Upper lobe of left lung (tissue), 4 donors: ENCODE data around the gene KCNT1.

Experiments used
- EP300 ChIP-seq, 4 donors: sonication (generic); formaldehyde crosslinking; IDR thresholded peaks; one replicate each; pipeline ENCODE4 v1.5.1; 2017; ENCODE audit warnings: antibody characterized with exemption in 4 of 4, control low read depth in 2 of 4
- POLR2A ChIP-seq, 4 donors: fragments of 450-650 bp; IDR thresholded peaks; one replicate each; pipeline ENCODE4 v1.5.1; 2016 to 2017; ENCODE audit warnings: antibody characterized with exemption in 4 of 4, mild to moderate bottlenecking in 2 of 4
- POLR2AphosphoS5 ChIP-seq, 2 donors: sonication (generic); formaldehyde crosslinking; IDR thresholded peaks; one replicate each; pipeline ENCODE4 v1.5.1; 2017; ENCODE audit warnings: antibody characterized with exemption in 2 of 2
- TF ChIP-seq, protein P1 (sequence below), 6 experiments: fragments of 450-650 bp in 4 of 6; fragments of 200-600 bp in 2 of 6; sonication (generic) in 2 of 6; IDR thresholded peaks; one replicate each; pipeline ENCODE4 v1.5.1; 2016 to 2019; ENCODE audit warnings: antibody characterized with exemption in 6 of 6

DNA sequence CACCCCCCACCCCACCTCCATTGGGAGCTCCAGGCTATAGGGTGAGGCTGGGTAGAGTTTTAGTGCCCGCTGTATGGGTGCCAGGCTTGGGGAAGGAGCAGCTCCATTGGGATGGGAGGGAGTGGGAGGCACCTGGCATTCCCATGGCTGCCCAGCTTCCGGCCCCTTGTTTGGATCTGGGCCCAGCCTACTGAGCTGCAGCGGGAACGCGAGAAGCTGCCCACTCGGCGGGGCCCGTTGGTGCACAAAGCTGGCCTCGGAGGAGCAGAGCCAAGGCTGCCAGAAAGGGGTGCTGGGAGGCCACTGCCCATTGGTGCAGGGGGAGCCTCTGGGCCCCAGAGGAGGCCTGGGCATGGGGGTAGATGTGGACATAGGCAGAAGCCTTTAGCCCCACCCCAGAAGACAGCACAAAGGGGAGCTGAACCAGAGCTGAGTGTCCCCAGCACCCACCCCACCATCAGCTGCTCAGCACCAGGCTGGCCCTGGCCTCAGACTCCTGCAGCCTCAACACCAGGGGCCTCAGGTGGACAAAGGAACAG lies 34.5 kb upstream of the KCNT1 start:
- TF ChIP-seq POLR2AphosphoS5 (IDR thresholded peaks at IDR 0.05) (no peak), EP300 (IDR thresholded peaks at IDR 0.05) (no peak), POLR2A (IDR thresholded peaks at IDR 0.05) (no peak)
- TF ChIP-seq, protein P1, sequence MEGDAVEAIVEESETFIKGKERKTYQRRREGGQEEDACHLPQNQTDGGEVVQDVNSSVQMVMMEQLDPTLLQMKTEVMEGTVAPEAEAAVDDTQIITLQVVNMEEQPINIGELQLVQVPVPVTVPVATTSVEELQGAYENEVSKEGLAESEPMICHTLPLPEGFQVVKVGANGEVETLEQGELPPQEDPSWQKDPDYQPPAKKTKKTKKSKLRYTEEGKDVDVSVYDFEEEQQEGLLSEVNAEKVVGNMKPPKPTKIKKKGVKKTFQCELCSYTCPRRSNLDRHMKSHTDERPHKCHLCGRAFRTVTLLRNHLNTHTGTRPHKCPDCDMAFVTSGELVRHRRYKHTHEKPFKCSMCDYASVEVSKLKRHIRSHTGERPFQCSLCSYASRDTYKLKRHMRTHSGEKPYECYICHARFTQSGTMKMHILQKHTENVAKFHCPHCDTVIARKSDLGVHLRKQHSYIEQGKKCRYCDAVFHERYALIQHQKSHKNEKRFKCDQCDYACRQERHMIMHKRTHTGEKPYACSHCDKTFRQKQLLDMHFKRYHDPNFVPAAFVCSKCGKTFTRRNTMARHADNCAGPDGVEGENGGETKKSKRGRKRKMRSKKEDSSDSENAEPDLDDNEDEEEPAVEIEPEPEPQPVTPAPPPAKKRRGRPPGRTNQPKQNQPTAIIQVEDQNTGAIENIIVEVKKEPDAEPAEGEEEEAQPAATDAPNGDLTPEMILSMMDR (IDR thresholded peaks at IDR 0.05) = no peak
